DND-41 (cell line): Measurements from ENCODE around the gene CSTB.

Source experiments
- ATAC-seq: fragments of 200-7000 bp; cut with Tn5 transposase; 3 replicates; pipeline ENCODE4 v1.9.1; 2021; ENCODE audit warnings: low read depth; ENCODE audit not compliant: insufficient read depth
- DNase-seq: peaks from one replicate; pipeline ENCODE4 v3.0.0-alpha.2; 2020
- H2AFZ ChIP-seq: 2 replicates; pipeline ENCODE4 v1.6.0; 2012; ENCODE audit warnings: low read depth, low read length
- H3K27ac ChIP-seq: 2 replicates; pipeline ENCODE4 v1.5.1; 2012; ENCODE audit warnings: low read length, inconsistent platforms
- H3K27me3 ChIP-seq: fragments of 200-600 bp; sonication (generic); 2 replicates; pipeline ENCODE4 v1.6.0; 2012; ENCODE audit warnings: low read length, mild to moderate bottlenecking, inconsistent platforms; ENCODE audit not compliant: insufficient read depth, poor library complexity
- H3K36me3 ChIP-seq: 2 replicates; pipeline ENCODE4 v1.5.1; 2012; ENCODE audit warnings: low read length, inconsistent platforms; ENCODE audit not compliant: insufficient read depth
- H3K4me1 ChIP-seq: 2 replicates; pipeline ENCODE4 v1.5.1; 2012; ENCODE audit warnings: mild to moderate bottlenecking, low read length; ENCODE audit not compliant: insufficient read depth
- H3K4me2 ChIP-seq: 2 replicates; pipeline ENCODE4 v1.6.0; 2012; ENCODE audit warnings: mild to moderate bottlenecking, moderate library complexity, low read length, inconsistent platforms; ENCODE audit not compliant: insufficient read depth
- H3K4me3 ChIP-seq, 2 experiments: fragments of 200-600 bp in 1 of 2; shearing (Covaris generic) in 1 of 2; 2 replicates each; pipeline ENCODE4 v1.5.1; 2012 to 2016; ENCODE audit warnings: inconsistent platforms in 2 of 2, low read length in 2 of 2, mild to moderate bottlenecking in 2 of 2, low read depth in 1 of 2, moderate library complexity in 1 of 2
- H3K79me2 ChIP-seq: 2 replicates; pipeline ENCODE4 v1.6.0; 2012; ENCODE audit warnings: low read length, inconsistent platforms; ENCODE audit not compliant: insufficient read depth
- H3K9ac ChIP-seq: 2 replicates; pipeline ENCODE4 v1.6.0; 2012; ENCODE audit warnings: low read depth, mild to moderate bottlenecking, inconsistent platforms, low read length, moderate library complexity
- H3K9me3 ChIP-seq: 2 replicates; pipeline ENCODE4 v1.5.1; 2012; ENCODE audit warnings: low read length, moderate library complexity, mild to moderate bottlenecking, inconsistent platforms; ENCODE audit not compliant: insufficient read depth, severe bottlenecking
- H4K20me1 ChIP-seq: 2 replicates; pipeline ENCODE4 v1.6.0; 2012; ENCODE audit warnings: low read length; ENCODE audit not compliant: insufficient read depth
- EZH2 ChIP-seq: IDR thresholded peaks from 3 replicates; pipeline ENCODE4 v1.6.1; 2012; ENCODE audit warnings: borderline replicate concordance, low read depth, mild to moderate bottlenecking, moderate library complexity, low read length, inconsistent platforms; ENCODE audit not compliant: severe bottlenecking
- TF ChIP-seq, protein P1 (sequence below): IDR thresholded peaks from 2 replicates; pipeline ENCODE4 v1.5.1; 2012; ENCODE audit warnings: borderline replicate concordance, low read length, moderate library complexity, mild to moderate bottlenecking; ENCODE audit not compliant: poor library complexity, severe bottlenecking; ENCODE audit errors: extremely low read depth

The CSTB gene

DNA sequence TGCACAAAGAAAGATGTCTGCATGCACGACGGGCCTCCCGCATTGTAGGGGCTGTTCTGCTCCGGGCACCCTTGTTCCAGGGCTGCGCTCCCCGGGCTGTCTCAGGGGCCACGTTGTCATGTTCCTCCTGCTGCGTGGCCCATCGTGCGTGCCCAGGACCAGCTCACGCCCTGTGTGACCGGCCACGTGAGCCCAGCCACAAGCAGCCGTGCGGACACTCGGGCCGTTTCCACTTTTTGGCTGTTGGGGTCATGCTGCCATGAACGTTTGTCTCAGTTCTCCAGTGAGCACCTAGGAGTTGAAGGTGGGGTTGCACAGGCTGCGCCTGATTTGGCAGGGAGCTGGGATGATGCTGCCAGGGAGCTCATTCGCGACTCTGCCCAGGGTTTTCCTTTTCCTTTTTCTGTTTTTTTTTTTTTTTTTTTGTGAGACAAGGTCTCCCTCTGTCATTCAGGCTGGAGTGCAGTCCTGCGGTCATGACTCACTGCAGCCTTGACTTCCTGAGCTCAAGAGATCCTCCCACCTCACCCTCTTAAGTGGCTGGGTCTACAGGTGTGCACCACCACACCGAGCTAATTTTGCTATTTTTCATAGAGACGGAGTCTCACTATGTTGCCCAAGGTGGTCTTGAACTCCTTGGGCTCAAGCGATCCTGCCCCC is 39.8 kb downstream of the CSTB start:
- no peak for TF ChIP-seq EZH2
- TF ChIP-seq, protein P1, sequence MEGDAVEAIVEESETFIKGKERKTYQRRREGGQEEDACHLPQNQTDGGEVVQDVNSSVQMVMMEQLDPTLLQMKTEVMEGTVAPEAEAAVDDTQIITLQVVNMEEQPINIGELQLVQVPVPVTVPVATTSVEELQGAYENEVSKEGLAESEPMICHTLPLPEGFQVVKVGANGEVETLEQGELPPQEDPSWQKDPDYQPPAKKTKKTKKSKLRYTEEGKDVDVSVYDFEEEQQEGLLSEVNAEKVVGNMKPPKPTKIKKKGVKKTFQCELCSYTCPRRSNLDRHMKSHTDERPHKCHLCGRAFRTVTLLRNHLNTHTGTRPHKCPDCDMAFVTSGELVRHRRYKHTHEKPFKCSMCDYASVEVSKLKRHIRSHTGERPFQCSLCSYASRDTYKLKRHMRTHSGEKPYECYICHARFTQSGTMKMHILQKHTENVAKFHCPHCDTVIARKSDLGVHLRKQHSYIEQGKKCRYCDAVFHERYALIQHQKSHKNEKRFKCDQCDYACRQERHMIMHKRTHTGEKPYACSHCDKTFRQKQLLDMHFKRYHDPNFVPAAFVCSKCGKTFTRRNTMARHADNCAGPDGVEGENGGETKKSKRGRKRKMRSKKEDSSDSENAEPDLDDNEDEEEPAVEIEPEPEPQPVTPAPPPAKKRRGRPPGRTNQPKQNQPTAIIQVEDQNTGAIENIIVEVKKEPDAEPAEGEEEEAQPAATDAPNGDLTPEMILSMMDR, result no peak
- Histone ChIP-seq H3K4me1 (no peaks in the 10 kb centered on the region), H3K27ac (no peak overlapping the region), H3K36me3 (no peaks in the 10 kb centered on the region), H3K9ac (no peak overlapping the region), H3K9me3 (no peaks in the 10 kb centered on the region), H4K20me1 (peaks cover 17% of the 10 kb centered on the region), H3K4me3 (no peak overlapping the region), H2AFZ (no peak overlapping the region), H3K27me3 (no peaks in the 10 kb centered on the region), H3K4me2 (no peak overlapping the region), H3K79me2 (no peaks in the 10 kb centered on the region)
- ATAC-seq (no peak), DNase-seq (no peak)

DNA sequence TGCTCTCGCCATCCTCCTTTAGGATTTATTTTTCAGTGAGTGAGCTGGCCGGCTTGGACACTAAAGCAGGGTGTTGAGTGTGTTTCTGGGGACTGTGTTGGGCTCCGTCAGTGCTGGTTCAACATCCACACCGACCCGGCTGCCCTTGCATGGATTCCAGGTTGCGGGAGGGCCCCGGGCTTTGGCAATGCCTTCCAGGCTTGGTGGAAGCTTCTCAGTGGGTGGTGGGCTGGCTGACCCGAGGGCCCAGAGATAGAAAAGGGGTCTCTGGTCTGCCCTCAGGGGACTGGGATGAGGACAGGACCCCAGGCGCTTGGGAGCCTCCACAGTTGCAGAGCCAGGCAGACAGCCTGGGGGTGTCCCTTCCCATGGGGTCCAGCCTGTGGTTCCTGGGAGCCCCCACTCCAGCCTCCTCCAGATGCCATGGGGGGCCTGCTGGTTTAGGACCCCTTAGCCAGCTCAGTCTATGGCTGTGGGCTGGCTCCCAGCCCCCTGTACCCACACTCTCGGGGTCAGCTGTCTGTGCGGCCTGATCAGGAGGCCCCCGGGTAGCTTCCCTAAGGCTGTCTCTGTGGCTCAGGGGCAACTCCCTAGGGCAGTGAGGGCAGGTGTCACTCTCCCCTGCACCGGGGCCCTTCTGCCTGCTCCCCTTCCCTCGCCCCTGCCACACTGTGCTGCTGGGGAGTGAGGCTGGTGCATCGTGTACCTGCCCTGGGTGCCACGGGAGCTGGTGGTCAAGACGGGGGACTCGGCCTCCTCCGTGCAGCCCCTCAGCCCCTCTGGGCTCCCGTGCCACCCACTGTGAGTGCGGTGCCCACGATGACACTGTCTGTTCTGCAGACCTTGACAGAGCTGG is 40.6 kb downstream of the CSTB start:
- Histone ChIP-seq H3K4me2 (no peak overlapping the region), H2AFZ (no peak overlapping the region), H3K27ac (no peak overlapping the region), H3K9ac (no peak overlapping the region), H3K9me3 (no peaks in the 10 kb centered on the region), H3K79me2 (no peaks in the 10 kb centered on the region), H3K27me3 (no peaks in the 10 kb centered on the region), H4K20me1 (peaks cover 12% of the 10 kb centered on the region), H3K36me3 (no peaks in the 10 kb centered on the region), H3K4me3 (no peak overlapping the region), H3K4me1 (no peaks in the 10 kb centered on the region)
- TF ChIP-seq, protein P1, result no peak
- DNase-seq (no peak), ATAC-seq (no peak)

DNA sequence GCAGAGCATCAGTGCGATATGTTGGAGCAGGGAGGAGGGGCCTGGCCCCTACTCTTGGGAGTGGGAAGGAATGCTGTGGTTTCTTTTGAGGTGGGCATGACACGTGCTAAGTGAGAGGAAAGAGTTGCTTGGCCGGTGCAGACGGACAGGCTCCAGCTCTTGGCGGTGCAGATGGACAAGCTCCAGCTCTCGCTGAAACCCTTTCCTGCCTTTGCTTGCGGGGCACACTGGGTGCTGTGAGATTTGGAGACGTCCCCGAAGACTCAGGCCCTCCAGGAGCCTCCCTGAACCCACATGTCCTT is 41.2 kb downstream of the CSTB start:
- H3K9me3 ChIP-seq, result no peaks in the 10 kb centered on the region
- peaks cover 16% of the 10 kb centered on the region for H4K20me1 ChIP-seq
- no peak overlapping the region for H3K9ac ChIP-seq
- H3K27ac ChIP-seq, result no peak overlapping the region
- H3K4me1 ChIP-seq, result no peaks in the 10 kb centered on the region
- DNase-seq, result no peak
- H3K36me3 ChIP-seq, result no peaks in the 10 kb centered on the region
- H3K4me2 ChIP-seq, result no peak overlapping the region
- H3K27me3 ChIP-seq, result no peaks in the 10 kb centered on the region
- no peak for ATAC-seq
- no peak overlapping the region for H3K4me3 ChIP-seq
- H2AFZ ChIP-seq, result no peak overlapping the region
- H3K79me2 ChIP-seq, result peaks cover under 1% of the 10 kb centered on the region; the same call in 1 of the 2 replicates
- TF ChIP-seq EZH2, result no peak
- TF ChIP-seq, protein P1, result no peak
